Common myeloid progenitor, CD34-positive (primary cell): ENCODE measurements around the gene ETS1.

Source experiments
- CTCF ChIA-PET: fragments of 350-600 bp; sonication (Branson Sonifier 250); formaldehyde crosslinking; loops from one replicate; lab custom pipeline; 2021; ENCODE audit warnings: antibody characterized with exemption; lab: Charles Lee
- POLR2A ChIA-PET: fragments of 350-600 bp; sonication (Branson Sonifier 250); formaldehyde crosslinking; loops from one replicate; lab custom pipeline; 2021; ENCODE audit warnings: antibody characterized with exemption; lab: Charles Lee
- DNase-seq, 3 donors: peaks; one replicate each; pipeline versions ENCODE4 v3.0.0 to v3.0.0-alpha.2; 2013
- H3K27ac ChIP-seq, 2 experiments: 1 replicate in 1 of 2; 2 replicates in 1 of 2; pipeline ENCODE4 v1.7.0; 2013; ENCODE audit warnings: inconsistent platforms in 2 of 2, low read length in 2 of 2, mild to moderate bottlenecking in 2 of 2, low read depth in 1 of 2, moderate library complexity in 1 of 2; ENCODE audit not compliant: severe bottlenecking in 2 of 2, insufficient read depth in 1 of 2, poor library complexity in 1 of 2
- H3K27me3 ChIP-seq, 5 experiments: replicated peaks in 2 of 5; 1 replicate in 3 of 5; 2 replicates in 2 of 5; pipeline versions ENCODE4 v1.6.1 to v1.7.0; 2013; ENCODE audit warnings: low read length in 4 of 5, mild to moderate bottlenecking in 2 of 5, moderate library complexity in 2 of 5, inconsistent platforms in 1 of 5; ENCODE audit not compliant: insufficient read depth in 5 of 5, control insufficient read depth in 4 of 5
- H3K36me3 ChIP-seq, 4 experiments: 1 replicate in 2 of 4; 2 replicates in 2 of 4; pipeline versions ENCODE4 v1.6.1 to v1.7.0; 2013; ENCODE audit warnings: low read length in 3 of 4, control low read depth in 1 of 4, mild to moderate bottlenecking in 1 of 4; ENCODE audit not compliant: control insufficient read depth in 4 of 4, insufficient read depth in 4 of 4
- H3K4me1 ChIP-seq, 4 experiments: 1 replicate in 3 of 4; 2 replicates in 1 of 4; pipeline versions ENCODE4 v1.6.1 to v1.7.1; 2013; ENCODE audit warnings: low read length in 3 of 4, mild to moderate bottlenecking in 3 of 4, control low read depth in 1 of 4, inconsistent platforms in 1 of 4, moderate library complexity in 1 of 4; ENCODE audit not compliant: control insufficient read depth in 4 of 4, insufficient read depth in 4 of 4; ENCODE audit errors: control extremely low read depth in 1 of 4
- H3K4me3 ChIP-seq, 7 experiments: 1 replicate in 4 of 7; 2 replicates in 3 of 7; pipeline versions ENCODE4 v1.5.1 to v1.7.0; 2013; ENCODE audit warnings: mild to moderate bottlenecking in 7 of 7, low read length in 6 of 7, moderate library complexity in 6 of 7, inconsistent platforms in 2 of 7, low read depth in 2 of 7, control low read depth in 1 of 7; ENCODE audit not compliant: insufficient read depth in 4 of 7, control insufficient read depth in 1 of 7; ENCODE audit errors: extremely low read depth in 1 of 7
- H3K9me3 ChIP-seq, 5 experiments: 1 replicate in 4 of 5; 2 replicates in 1 of 5; pipeline versions ENCODE4 v1.6.1 to v1.7.1; 2013; ENCODE audit warnings: low read length in 4 of 5, mild to moderate bottlenecking in 2 of 5, inconsistent platforms in 1 of 5, low read depth in 1 of 5, moderate library complexity in 1 of 5; ENCODE audit not compliant: control insufficient read depth in 4 of 5, insufficient read depth in 2 of 5; ENCODE audit errors: control extremely low read depth in 1 of 5
- WGBS: methylation state at CpG from one replicate; pipeline ENCODE4 v1.1.5; 2013; ENCODE audit not compliant: insufficient coverage; 5-methylcytosine and 5-hydroxymethylcytosine counted together

ETS1 gene

DNA sequence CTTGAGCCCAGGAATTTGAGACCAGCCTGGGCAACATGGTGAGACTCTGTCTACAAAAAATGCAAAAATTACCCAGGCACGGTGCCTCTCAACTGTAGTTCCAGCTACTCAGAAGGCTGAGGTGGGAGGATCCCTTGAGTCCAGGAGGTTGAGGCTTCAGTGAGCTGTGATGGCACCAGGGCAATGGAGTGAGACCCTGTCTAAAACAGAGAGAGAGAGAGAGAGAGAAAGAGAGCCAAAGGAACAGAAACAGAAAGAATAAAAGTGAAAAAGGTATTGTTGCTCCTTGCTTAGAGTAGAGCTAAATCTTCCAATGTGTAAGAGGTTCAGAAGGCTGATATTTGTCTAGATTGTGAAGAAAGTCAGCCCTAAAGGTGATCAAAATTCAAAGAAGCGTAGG is 8.9 kb upstream of the ETS1 start:
- DNase-seq = no peak
- ChIA-PET CTCF (interaction anchor here (1.1 to 1.7 kb wide), 2 partner anchors 9 to 33 kb away, joined by 3 to 4 read pairs; no protein-coding TSS in a partner anchor), POLR2A (no interaction called here)
- H3K36me3 ChIP-seq = no peaks in the 10 kb centered on the region
- H3K27ac ChIP-seq = no peak overlapping the region
- H3K4me3 ChIP-seq = no peak overlapping the region
- H3K27me3 ChIP-seq = no peaks in the 10 kb centered on the region
- 92% methylated on average over 1 of the region's 2 CpGs for WGBS
- no peaks in the 10 kb centered on the region for H3K9me3 ChIP-seq
- H3K4me1 ChIP-seq = peaks cover 0 to 4% (median 1%) of the 10 kb centered on the region in 4 experiments

DNA sequence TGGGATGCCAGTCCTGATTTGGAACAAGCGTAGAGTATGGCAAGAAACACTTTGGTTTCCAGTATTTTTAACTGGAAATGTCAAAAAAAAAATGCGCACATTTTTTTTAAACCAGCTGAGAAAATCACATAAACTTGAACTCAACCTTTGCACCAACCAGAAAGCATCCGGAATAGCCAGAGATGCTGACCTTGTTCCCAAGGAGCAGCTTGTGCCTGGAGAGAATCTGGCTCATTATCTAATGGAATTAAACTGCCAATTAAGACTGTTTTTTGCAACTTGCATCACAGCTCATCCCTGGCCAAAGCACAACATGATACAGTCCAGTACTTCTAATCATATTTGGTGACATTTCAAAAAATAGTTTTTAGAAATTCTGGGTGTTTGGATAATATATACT is 8.4 kb upstream of the ETS1 start:
- no peak overlapping the region for H3K27ac ChIP-seq
- no peak overlapping the region for H3K4me3 ChIP-seq
- ChIA-PET POLR2A (no interaction called here), CTCF (interaction anchor here (1.1 to 1.7 kb wide), 3 partner anchors 9 to 41 kb away, joined by 3 to 4 read pairs (median 3); no protein-coding TSS in a partner anchor)
- H3K27me3 ChIP-seq = no peaks in the 10 kb centered on the region
- H3K9me3 ChIP-seq = no peaks in the 10 kb centered on the region
- no peaks in the 10 kb centered on the region for H3K36me3 ChIP-seq
- peaks cover 0 to 4% (median 1%) of the 10 kb centered on the region in 4 experiments for H3K4me1 ChIP-seq
- DNase-seq = no peak
- 100% methylated on average over 1 of the region's 3 CpGs for WGBS

DNA sequence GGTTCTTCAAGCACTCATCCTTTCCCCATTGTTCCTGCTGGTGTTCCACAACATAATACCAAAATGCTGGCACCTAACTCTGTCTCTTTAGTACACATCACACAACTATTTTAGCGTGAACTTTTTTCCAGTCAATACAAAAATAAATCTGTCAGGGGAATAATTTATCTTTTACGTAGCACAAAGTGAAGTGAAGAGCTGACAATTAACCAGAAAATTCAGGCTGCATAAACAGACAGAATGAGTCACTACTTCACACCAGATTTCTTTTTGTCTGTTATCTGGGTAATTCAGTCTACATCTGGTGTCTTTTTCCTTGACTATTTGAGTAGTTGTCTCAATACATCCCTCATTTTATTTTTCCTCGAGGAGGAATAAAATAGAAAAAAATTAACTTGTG is 7.9 kb upstream of the ETS1 start:
- no peaks in the 10 kb centered on the region for H3K36me3 ChIP-seq
- H3K9me3 ChIP-seq = no peaks in the 10 kb centered on the region
- CTCF ChIA-PET = interaction anchor here (1.1 to 1.7 kb wide), 3 partner anchors 10 to 41 kb away, joined by 3 to 4 read pairs (median 3); no protein-coding TSS in a partner anchor
- H3K27ac ChIP-seq = no peak overlapping the region
- H3K4me1 ChIP-seq = peaks cover 0 to 4% (median 1%) of the 10 kb centered on the region in 4 experiments
- POLR2A ChIA-PET = no interaction called here
- no peak overlapping the region for H3K4me3 ChIP-seq
- peak in 2 of 3 donors; percentile 37 to 55 for DNase-seq
- H3K27me3 ChIP-seq = no peaks in the 10 kb centered on the region
- WGBS = 40% methylated on average over 1 of the region's 3 CpGs

DNA sequence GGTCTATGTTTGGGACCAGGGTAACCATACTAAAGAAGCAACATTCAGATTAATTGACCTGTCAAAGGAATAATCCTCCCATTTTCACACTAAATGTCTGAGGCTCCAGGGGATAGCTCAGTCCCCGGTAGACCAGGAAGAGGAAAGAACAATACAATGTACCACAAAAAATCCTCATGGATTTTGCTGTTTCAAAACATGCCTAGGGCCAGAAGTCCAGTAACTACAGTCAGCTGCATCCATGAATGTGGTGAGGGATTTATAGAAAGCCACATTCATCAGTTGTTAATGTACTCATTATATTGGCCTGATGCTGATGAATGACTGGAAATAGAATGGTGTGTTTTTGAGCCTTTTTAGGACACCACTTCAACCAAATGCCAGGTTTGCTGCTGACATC is 6.9 kb upstream of the ETS1 start:
- no peak overlapping the region for H3K4me3 ChIP-seq
- no peaks in the 10 kb centered on the region for H3K9me3 ChIP-seq
- no peak overlapping the region for H3K27ac ChIP-seq
- no CpG with 5 or more reads among the region's 1 CpG for WGBS
- H3K27me3 ChIP-seq = no peaks in the 10 kb centered on the region
- peaks cover 0 to 4% (median 1%) of the 10 kb centered on the region in 4 experiments for H3K4me1 ChIP-seq
- H3K36me3 ChIP-seq = no peaks in the 10 kb centered on the region
- no peak for DNase-seq
- ChIA-PET CTCF (interaction anchor here (2.7 kb wide), 1 partner anchor 12 kb away, joined by 10 read pairs; no protein-coding TSS in a partner anchor), POLR2A (no interaction called here)

DNA sequence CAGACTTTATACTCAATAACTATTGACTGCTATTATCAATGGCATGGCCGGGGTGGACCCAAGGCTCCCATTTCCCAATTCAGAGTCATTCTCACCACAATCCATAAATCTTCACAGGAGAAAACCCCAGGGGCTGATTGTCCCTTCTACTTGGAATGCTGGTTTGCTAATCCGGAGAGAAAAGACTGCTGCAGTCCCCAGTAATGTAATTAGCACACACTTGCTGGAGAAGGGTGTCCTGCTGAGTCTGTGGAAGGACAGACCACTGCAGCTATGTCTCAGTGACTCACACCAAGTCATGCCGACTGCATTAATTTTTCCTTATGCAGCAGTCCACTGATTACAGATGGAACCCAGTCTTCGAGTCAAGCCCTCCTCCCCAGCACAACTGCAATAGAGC is 5.9 kb upstream of the ETS1 start:
- Histone ChIP-seq H3K27me3 (no peaks in the 10 kb centered on the region), H3K27ac (no peak overlapping the region), H3K4me1 (peaks cover 0 to 4% (median 1%) of the 10 kb centered on the region in 4 experiments), H3K36me3 (no peaks in the 10 kb centered on the region), H3K4me3 (no peak overlapping the region), H3K9me3 (no peaks in the 10 kb centered on the region)
- ChIA-PET POLR2A (no interaction called here), CTCF (interaction anchor here (0.9 to 2.7 kb wide), 3 partner anchors 9 to 13 kb away, joined by 3 to 10 read pairs (median 6); no protein-coding TSS in a partner anchor)
- no peak for DNase-seq
- WGBS = 86% methylated on average over 3 of the region's 4 CpGs

DNA sequence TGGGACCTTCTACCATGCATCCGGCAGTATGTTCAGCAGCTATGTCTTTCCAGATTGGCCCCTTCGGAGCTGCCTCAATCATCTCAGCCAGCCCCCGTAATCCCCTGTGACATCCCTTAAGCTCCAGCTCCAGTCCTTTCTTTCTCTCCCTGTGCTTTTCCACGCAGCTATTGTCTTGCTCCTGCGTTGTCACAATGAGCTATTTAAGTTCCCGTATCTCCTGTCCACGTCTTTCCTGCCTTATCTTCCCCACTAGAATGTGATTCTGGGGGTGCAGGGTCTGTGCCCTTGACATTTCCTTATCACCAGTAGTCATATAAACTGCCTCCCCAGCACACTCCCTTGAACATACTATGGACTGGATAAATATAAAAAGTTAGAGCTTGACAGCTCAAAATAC is 5.1 kb upstream of the ETS1 start:
- ChIA-PET POLR2A (no interaction called here), CTCF (interaction anchor here (0.9 to 2.7 kb wide), 3 partner anchors 9 to 14 kb away, joined by 3 to 10 read pairs (median 6); no protein-coding TSS in a partner anchor)
- Histone ChIP-seq H3K9me3 (no peaks in the 10 kb centered on the region), H3K36me3 (no peaks in the 10 kb centered on the region), H3K27me3 (no peaks in the 10 kb centered on the region), H3K4me1 (peaks cover 0 to 4% (median 1%) of the 10 kb centered on the region in 4 experiments), H3K4me3 (no peak overlapping the region), H3K27ac (no peak overlapping the region)
- DNase-seq = peak in 1 of 3 donors; percentile 46
- WGBS = 87% methylated on average over 3 of the region's 7 CpGs

DNA sequence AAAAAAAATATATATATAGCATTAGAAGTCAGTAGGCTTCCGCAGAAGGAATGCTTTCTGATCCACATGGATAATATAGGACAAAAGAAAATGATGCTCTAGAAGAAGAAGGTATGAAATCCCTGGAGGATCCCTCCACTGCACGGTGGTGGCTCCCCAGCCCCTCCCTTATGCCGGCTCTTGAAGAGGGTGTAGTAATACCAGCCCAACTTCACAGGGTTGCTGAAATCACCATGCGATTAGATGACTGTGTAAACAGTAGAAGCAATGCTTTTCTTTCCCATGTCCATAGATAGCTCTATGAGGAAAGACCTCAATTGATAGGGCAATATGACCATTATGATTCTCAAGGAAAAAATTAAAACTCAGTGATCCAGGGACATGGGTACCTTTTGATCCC is 3.2 kb upstream of the ETS1 start:
- Histone ChIP-seq H3K27ac (no peak overlapping the region), H3K9me3 (no peaks in the 10 kb centered on the region), H3K4me1 (peaks cover 0 to 6% (median 4%) of the 10 kb centered on the region in 4 experiments), H3K27me3 (no peaks in the 10 kb centered on the region), H3K36me3 (no peaks in the 10 kb centered on the region), H3K4me3 (no peak overlapping the region)
- ChIA-PET POLR2A (interaction anchor here (0.7 kb wide), 1 partner anchor 33 kb away, joined by 5 read pairs; no protein-coding TSS in a partner anchor), CTCF (interaction anchor here (0.9 to 1.5 kb wide), 2 partner anchors 10 to 17 kb away, joined by 3 to 7 read pairs; no protein-coding TSS in a partner anchor)
- no peak for DNase-seq
- 100% methylated on average over 2 of the region's 4 CpGs for WGBS
